LNCaP clone FGC (cell line): ENCODE data around the gene SEPTIN12.

Source experiments
- DNase-seq: peaks from one replicate; pipeline ENCODE4 v3.0.0-alpha.2; 2011; ENCODE audit warnings: low read depth
- H3K4me3 ChIP-seq: 2 replicates; pipeline ENCODE4 v1.5.1; 2011; ENCODE audit warnings: mild to moderate bottlenecking, low read depth, low read length, control low read depth
- CTCF ChIP-seq: IDR thresholded peaks from 2 replicates; pipeline ENCODE4 v1.5.1; 2012; ENCODE audit warnings: mild to moderate bottlenecking; ENCODE audit not compliant: control insufficient read depth, insufficient read depth; ENCODE audit errors: extremely low read depth

The SEPTIN12 gene

GRCh38 chr16:4753227-4753626 lies 34.9 kb downstream of the SEPTIN12 start:
- DNase-seq = no peak
- no peak overlapping the region for H3K4me3 ChIP-seq
- no peak for TF ChIP-seq CTCF

GRCh38 chr16:4752351-4753100 lies 35.6 kb downstream of the SEPTIN12 start:
- DNase-seq = no peak
- no peak for TF ChIP-seq CTCF
- H3K4me3 ChIP-seq = no peak overlapping the region

- H3K4me3 ChIP-seq = no peak overlapping the region
- no peak for DNase-seq
- no peak for TF ChIP-seq CTCF
Measured at GRCh38 chr16:4750896-4751295, 37.2 kb downstream of the SEPTIN12 start.

- no peak for DNase-seq
Measured at GRCh38 chr16:4749700-4750257, 38.4 kb downstream of the SEPTIN12 start.

DNA sequence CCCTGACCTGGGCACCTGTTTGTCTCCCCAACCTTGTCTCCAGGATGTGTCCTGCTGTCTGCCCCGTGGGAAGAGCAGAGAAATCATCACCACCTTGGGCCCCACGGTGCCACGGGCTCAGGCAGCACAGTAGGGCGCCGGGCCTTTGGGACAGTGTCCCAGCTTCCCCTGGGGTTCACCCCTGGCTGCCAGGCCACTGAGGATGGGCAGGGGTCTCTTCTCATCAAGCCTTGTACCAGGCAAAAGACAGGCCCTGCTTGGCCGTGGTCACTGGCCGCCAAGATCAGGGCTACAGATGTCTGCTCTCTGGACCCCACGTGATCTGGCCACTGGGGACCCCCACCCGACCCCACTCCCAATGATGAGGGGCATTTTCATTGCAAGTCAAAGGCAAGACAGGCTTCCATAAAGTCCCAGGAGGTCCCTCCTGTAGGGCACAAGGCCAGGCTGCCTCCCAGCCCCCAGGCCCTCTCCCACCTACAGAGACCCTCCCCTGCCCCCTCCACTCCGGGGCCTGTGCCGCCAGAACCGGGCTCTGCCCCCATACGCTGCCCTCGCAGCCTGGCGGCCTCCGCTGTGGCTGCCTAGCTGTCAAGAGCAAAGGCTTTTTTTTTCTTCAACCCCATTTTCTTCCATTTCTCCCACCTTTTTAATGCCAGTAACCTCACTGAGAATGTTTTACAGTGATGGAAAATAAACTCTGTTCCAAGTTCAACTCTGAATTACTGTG lies 39.3 kb downstream of the SEPTIN12 start:
- H3K4me3 ChIP-seq = no peak overlapping the region
- DNase-seq = no peak
- no peak for TF ChIP-seq CTCF

More at GRCh38 chr16:4749700-4750257, 38.4 kb downstream of the SEPTIN12 start:
- no peak for TF ChIP-seq CTCF
- no peak overlapping the region for H3K4me3 ChIP-seq

- DNase-seq = no peak
- no peak overlapping the region for H3K4me3 ChIP-seq
- no peak for TF ChIP-seq CTCF
Measured at GRCh38 chr16:4747906-4748681, 40.1 kb downstream of the SEPTIN12 start.
